ENCODE results near the gene HIVEP3.

The HIVEP3 gene

DNA sequence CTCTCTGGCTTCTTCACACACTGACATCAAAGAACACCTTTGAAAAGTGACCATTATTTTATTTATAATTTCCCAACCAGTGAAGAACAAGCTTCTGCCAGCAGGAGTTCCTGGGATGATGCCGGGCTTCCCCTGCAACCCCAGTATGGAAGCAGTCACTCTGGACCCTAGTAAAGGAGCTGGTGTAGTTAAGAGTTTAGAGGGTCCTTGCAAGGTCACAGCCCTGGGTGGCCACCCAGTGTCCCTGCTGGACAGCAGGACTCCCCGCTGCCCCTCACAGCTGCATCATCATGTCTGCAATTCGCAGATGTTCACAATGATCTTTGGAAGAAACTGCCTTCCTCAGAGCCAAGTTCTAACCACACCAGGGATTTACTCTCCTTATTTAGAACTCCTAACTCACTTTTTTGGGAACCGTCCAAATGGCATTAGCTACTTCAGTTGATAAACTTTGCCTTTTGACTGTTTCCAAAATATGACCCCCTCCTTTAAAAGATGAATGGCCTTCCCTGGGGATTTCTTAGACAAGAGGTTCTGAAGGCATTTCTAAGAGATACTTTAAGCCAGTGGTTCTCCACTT, 90.6 kb downstream of the HIVEP3 start:
- H3K9ac ChIP-seq (ENCODE audit: low read length): no peak overlapping the region
- no peak overlapping the region for H3K4me3 ChIP-seq (ENCODE audit: low read length)
- no peaks in the 10 kb centered on the region for H3K27me3 ChIP-seq (ENCODE audit: control insufficient read depth, insufficient read depth, low read length)
- no peak overlapping the region for H3K27ac ChIP-seq (ENCODE audit: low read depth, low read length)
- H3K4me1 ChIP-seq (ENCODE audit: control insufficient read depth, insufficient read depth, low read length): no peaks in the 10 kb centered on the region
- H3K36me3 ChIP-seq (ENCODE audit: control insufficient read depth, insufficient read depth, low read length): no peaks in the 10 kb centered on the region

DNA sequence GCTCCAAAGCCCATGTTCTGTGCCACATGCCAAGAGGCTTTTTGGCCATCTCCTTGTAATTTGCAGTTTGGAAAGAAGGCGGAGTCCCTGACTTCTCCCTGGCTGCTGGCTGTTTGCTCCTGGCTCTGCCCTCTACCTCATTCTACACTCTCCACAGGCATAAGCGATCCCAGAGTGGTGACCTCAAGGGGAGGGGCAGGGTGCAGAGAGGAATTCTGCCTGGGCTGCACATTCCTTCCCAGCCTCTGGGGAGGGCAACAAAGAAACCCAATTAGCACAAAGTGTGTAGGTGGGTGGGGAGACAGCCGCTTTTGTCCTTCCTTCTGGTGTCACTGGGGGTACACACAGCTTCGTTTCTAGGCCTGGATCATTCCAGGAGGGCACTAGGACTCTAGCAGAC, 95.3 kb downstream of the HIVEP3 start:
- H3K27ac ChIP-seq (ENCODE audit: low read depth, low read length): no peak overlapping the region

DNA sequence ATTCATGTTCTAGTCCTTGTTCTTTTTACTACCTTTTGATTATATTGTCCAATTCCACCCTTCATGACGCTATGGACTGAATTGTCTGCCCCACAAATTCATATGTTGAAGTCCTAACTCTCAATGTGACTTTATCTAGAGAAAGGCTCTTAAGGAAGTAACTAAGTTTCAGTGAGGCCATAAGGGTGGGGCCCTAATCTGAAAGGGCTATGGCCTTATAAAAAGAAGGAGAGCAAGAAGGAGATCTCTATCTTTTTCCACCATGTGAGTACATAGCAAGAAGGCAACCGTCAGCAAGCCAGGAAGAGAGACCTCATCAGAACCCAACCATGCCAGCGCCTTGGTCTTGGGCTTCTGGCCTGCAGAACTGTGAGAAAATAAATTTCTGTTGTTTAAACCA, 95.9 kb downstream of the HIVEP3 start:
- no peaks in the 10 kb centered on the region for H3K36me3 ChIP-seq (ENCODE audit: control insufficient read depth, insufficient read depth, low read length)
- no peak overlapping the region for H3K9ac ChIP-seq (ENCODE audit: low read length)
- H3K27me3 ChIP-seq (ENCODE audit: control insufficient read depth, insufficient read depth, low read length): no peaks in the 10 kb centered on the region
- H3K27ac ChIP-seq (ENCODE audit: low read depth, low read length): no peak overlapping the region
- H3K4me1 ChIP-seq (ENCODE audit: control insufficient read depth, insufficient read depth, low read length): no peaks in the 10 kb centered on the region
- H3K4me3 ChIP-seq (ENCODE audit: low read length): no peak overlapping the region

More for the DNA sequence above, 95.3 kb downstream of the HIVEP3 start:
- Histone ChIP-seq H3K36me3 (ENCODE audit: control insufficient read depth, insufficient read depth, low read length) (no peaks in the 10 kb centered on the region), H3K4me1 (ENCODE audit: control insufficient read depth, insufficient read depth, low read length) (no peaks in the 10 kb centered on the region), H3K27me3 (ENCODE audit: control insufficient read depth, insufficient read depth, low read length) (no peaks in the 10 kb centered on the region), H3K9ac (ENCODE audit: low read length) (no peak overlapping the region), H3K4me3 (ENCODE audit: low read length) (no peak overlapping the region)

DNA sequence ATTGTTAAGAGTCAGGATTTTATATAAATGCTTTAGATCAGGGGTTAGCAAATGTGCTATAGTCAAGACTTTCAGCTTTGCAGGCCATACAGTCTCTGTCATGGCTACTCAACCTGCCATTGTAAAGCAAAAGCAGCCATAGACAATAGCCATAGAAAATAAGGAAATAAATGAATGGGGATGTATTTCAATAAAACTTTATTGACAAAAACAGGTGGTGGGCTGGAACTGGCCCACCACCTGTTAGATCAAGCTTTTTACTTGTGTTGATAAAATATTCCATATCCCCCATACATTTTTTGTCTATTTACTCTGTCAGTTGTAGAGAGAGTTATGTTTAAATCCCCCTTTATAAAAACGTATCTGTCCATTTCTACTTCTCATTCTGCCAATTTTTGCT, 98.9 kb downstream of the HIVEP3 start:
- Histone ChIP-seq H3K27ac (ENCODE audit: low read depth, low read length) (no peak overlapping the region), H3K36me3 (ENCODE audit: control insufficient read depth, insufficient read depth, low read length) (no peaks in the 10 kb centered on the region), H3K27me3 (ENCODE audit: control insufficient read depth, insufficient read depth, low read length) (no peaks in the 10 kb centered on the region), H3K9ac (ENCODE audit: low read length) (no peak overlapping the region), H3K4me1 (ENCODE audit: control insufficient read depth, insufficient read depth, low read length) (no peaks in the 10 kb centered on the region), H3K4me3 (ENCODE audit: low read length) (no peak overlapping the region)

DNA sequence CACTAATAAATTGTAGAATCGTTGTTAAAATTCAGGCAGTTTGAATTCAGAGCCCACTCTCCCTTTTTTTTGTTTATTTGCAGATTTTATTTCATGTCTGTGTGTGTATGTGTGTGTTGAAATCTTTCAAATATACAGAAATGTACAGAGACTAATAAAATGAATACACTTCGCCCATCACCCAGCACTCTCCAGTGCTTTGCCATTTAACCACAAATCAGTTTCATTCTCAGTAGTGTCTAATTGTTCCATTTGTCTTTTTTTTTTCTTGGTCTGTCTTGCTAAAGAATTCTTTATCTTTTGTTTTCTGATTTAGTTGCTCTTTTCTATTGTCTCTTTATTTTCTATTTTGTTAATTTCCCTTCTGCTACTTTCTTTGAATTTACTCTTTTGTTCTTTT, 99.7 kb downstream of the HIVEP3 start:
- H3K27me3 ChIP-seq (ENCODE audit: control insufficient read depth, insufficient read depth, low read length): no peaks in the 10 kb centered on the region
- H3K27ac ChIP-seq (ENCODE audit: low read depth, low read length): no peak overlapping the region
- H3K4me3 ChIP-seq (ENCODE audit: low read length): no peak overlapping the region
- no peaks in the 10 kb centered on the region for H3K4me1 ChIP-seq (ENCODE audit: control insufficient read depth, insufficient read depth, low read length)
- H3K9ac ChIP-seq (ENCODE audit: low read length): no peak overlapping the region
- H3K36me3 ChIP-seq (ENCODE audit: control insufficient read depth, insufficient read depth, low read length): no peaks in the 10 kb centered on the region

DNA sequence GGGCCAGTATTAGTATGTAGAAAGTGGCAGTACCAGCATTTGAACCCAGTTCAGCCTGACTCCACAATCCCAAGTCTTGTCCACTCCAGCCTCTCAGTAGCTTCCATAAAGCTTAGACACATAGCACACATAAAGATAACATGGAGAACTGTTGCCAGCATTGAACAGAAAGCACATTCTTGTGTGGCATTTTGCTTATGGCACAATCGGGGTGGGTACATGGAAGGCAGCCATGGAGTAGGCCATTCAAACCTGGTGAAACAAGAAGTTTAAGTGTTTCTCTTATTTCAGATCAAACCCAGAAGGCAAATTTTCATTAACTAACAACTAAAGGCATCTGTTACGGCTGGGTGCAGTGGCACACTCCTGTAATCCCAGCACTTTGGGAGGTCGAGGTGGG, 102.7 kb downstream of the HIVEP3 start:
- Histone ChIP-seq H3K4me1 (ENCODE audit: control insufficient read depth, insufficient read depth, low read length) (no peaks in the 10 kb centered on the region), H3K27me3 (ENCODE audit: control insufficient read depth, insufficient read depth, low read length) (no peaks in the 10 kb centered on the region), H3K27ac (ENCODE audit: low read depth, low read length) (no peak overlapping the region), H3K4me3 (ENCODE audit: low read length) (no peak overlapping the region), H3K9ac (ENCODE audit: low read length) (no peak overlapping the region), H3K36me3 (ENCODE audit: control insufficient read depth, insufficient read depth, low read length) (no peaks in the 10 kb centered on the region)

DNA sequence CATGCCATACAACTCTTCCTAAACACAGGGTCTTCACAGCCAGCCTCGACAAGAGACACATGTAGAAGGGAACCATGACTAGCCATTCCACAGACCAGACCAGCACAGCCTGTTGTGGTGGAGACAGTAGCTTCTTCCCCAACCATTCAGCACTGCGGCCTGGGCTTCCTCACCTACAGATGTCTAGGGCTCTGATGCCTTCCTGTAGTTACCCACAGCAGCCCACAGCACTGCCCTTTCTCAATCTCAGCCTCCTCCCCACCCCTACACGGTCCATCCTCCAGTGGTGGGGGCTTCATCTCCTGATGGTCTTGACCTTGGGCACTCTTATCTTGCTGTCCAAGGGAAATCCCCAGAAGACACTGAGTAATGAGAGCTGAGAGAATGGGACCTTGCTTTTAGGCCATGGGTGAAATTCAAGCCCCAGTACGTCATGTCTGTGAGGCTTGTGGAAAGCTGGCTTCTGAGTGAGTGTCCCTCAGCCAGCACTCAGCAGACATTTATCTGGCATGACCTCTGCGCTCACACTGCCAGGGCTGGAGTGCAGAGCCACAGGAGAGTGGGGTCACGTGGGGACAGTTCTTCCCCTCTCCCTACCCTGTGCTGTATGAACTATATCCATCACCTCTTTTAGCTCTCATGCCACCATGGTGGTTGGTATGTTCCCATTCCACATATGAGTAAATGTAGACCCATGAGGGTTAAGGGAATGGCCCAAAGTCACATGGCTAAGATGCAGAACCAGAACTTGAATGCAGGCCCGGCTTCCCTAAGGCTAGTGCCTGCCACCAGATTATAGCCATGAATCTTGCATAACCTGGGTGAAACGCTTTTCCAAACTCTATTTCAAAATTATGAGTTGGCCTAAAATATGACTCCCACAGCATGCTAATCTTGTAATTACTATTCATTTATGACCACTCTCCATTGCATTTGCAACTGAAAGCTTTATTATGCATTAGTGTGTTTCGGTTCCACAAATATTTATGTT, 104.7 kb downstream of the HIVEP3 start:
- no peak overlapping the region for H3K27ac ChIP-seq (ENCODE audit: low read depth, low read length)
- H3K27me3 ChIP-seq (ENCODE audit: control insufficient read depth, insufficient read depth, low read length): no peaks in the 10 kb centered on the region
- H3K4me1 ChIP-seq (ENCODE audit: control insufficient read depth, insufficient read depth, low read length): no peaks in the 10 kb centered on the region
- no peak overlapping the region for H3K4me3 ChIP-seq (ENCODE audit: low read length)
- no peak overlapping the region for H3K9ac ChIP-seq (ENCODE audit: low read length)
- H3K36me3 ChIP-seq (ENCODE audit: control insufficient read depth, insufficient read depth, low read length): no peaks in the 10 kb centered on the region

DNA sequence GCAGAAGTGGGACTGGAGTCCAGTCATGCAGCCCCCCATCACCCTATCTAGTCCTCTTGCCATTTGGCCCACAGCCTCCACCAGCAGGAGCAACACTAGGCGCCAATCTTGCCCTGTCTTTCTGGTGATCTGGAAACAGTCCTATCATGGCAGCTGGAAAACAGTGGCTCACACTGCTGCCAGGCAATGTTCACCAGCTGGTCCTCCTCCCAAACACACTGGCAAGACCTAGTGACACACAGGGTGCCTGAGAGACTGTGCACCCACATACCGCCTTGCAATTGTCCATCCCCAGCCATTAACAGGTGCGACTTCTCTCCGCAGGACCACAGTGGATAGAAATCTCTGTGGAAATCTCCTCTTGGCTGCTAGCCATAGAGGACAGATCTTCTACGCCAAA, 105.5 kb downstream of the HIVEP3 start:
- Histone ChIP-seq H3K27me3 (ENCODE audit: control insufficient read depth, insufficient read depth, low read length) (no peaks in the 10 kb centered on the region), H3K36me3 (ENCODE audit: control insufficient read depth, insufficient read depth, low read length) (no peaks in the 10 kb centered on the region), H3K27ac (ENCODE audit: low read depth, low read length) (no peak overlapping the region), H3K4me1 (ENCODE audit: control insufficient read depth, insufficient read depth, low read length) (no peaks in the 10 kb centered on the region), H3K9ac (ENCODE audit: low read length) (no peak overlapping the region), H3K4me3 (ENCODE audit: low read length) (no peak overlapping the region)

DNA sequence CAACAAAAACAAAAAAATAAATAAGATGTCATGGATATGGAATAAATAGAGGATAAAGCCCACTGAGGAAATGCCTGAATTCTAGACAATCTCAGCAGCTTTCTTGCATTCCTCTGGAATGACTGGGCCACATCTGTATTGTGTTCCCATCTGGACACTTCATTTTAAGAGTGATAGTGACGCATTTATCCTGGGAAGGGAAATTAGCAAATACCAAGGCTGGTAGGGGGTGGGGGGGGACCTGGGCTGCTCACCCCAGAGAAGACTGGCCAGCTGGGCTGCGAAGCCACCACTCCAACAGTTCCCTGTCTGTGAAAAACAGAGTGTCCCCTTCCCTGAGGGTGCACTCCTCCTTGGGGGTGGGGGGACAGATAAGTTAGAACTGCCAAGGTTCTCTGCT, 106.3 kb downstream of the HIVEP3 start:
- no peaks in the 10 kb centered on the region for H3K27me3 ChIP-seq (ENCODE audit: control insufficient read depth, insufficient read depth, low read length)
- no peak overlapping the region for H3K9ac ChIP-seq (ENCODE audit: low read length)
- H3K36me3 ChIP-seq (ENCODE audit: control insufficient read depth, insufficient read depth, low read length): no peaks in the 10 kb centered on the region
- H3K27ac ChIP-seq (ENCODE audit: low read depth, low read length): no peak overlapping the region
- no peaks in the 10 kb centered on the region for H3K4me1 ChIP-seq (ENCODE audit: control insufficient read depth, insufficient read depth, low read length)
- H3K4me3 ChIP-seq (ENCODE audit: low read length): no peak overlapping the region

DNA sequence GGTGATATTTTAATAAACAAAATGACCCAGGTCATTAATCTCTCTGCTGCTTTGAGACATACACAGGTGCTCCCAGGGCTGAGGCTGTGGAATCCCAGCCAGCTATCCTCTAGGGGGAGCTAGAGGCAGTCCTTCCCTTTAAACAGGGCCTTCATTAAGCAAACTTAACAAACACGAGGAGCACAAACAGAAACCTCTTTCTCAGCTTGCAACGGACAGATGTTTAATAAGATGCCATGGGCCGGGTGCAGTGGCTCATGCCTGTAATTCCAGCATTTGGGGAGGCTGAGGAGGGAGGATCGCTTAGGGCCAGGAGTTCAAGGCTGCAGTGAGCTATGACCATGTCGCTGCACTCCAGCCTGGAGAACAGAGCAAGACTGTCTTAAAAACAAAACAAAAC, 106.7 kb downstream of the HIVEP3 start:
- Histone ChIP-seq H3K27me3 (ENCODE audit: control insufficient read depth, insufficient read depth, low read length) (no peaks in the 10 kb centered on the region), H3K4me1 (ENCODE audit: control insufficient read depth, insufficient read depth, low read length) (no peaks in the 10 kb centered on the region), H3K27ac (ENCODE audit: low read depth, low read length) (no peak overlapping the region), H3K9ac (ENCODE audit: low read length) (no peak overlapping the region), H3K36me3 (ENCODE audit: control insufficient read depth, insufficient read depth, low read length) (no peaks in the 10 kb centered on the region), H3K4me3 (ENCODE audit: low read length) (no peak overlapping the region)

DNA sequence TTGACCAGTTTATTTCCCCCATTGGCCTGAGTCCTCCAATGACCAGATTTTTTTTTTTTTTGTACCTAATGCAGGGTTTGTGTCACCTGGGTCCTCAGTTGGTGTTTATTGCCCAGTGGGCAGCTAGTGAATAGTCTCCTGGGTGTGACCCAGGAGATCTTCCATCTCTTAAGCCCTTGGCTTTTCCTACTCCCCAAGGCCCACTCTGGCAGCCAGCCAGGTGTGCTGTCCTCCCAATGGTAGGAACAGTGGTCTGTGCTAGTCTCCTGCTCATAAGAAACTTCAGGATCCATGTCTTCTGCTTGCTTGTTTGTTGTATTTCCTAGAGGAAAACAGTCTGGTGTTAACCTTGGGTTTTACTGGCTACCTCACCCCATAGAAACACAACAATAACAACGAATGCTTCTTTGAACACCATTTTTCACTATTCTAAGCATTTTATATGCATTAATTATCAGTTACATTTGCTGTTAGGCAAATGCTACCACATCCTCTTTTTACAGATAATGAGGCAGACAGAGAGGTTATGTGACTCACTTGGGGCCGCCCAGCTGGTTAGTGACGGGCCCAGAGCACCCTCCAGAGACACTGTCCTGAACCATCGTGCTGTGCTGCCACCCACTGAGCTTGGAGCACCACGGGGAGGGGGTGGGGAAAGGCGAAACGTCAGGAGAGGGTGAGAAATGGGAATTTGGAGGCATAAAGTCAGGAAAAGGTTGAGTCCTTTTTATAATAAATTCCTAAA, 107.5 kb downstream of the HIVEP3 start:
- Histone ChIP-seq H3K36me3 (ENCODE audit: control insufficient read depth, insufficient read depth, low read length) (no peaks in the 10 kb centered on the region), H3K4me1 (ENCODE audit: control insufficient read depth, insufficient read depth, low read length) (no peaks in the 10 kb centered on the region), H3K9ac (ENCODE audit: low read length) (no peak overlapping the region), H3K27ac (ENCODE audit: low read depth, low read length) (no peak overlapping the region), H3K4me3 (ENCODE audit: low read length) (no peak overlapping the region), H3K27me3 (ENCODE audit: control insufficient read depth, insufficient read depth, low read length) (no peaks in the 10 kb centered on the region)

DNA sequence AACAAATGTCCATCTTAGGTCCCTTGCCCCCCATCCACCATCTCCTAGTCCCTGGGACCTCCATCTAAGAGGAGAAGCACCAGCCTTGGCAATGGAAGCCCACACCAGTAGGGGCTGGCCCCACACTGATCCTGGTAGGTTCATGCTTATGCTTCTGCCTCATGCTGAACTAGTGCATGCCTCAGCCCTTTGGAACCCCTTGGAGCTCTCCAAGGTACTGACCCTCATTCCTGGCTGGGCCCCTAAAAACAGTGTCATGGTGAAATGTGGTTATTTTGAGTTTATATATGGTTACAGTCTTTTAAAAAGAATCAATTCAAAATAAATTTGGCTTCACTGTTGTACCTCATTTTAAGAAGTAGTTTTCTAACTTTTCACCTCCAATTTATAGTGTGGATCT, 108.3 kb downstream of the HIVEP3 start:
- Histone ChIP-seq H3K9ac (ENCODE audit: low read length) (no peak overlapping the region), H3K27me3 (ENCODE audit: control insufficient read depth, insufficient read depth, low read length) (no peaks in the 10 kb centered on the region), H3K4me3 (ENCODE audit: low read length) (no peak overlapping the region), H3K36me3 (ENCODE audit: control insufficient read depth, insufficient read depth, low read length) (no peaks in the 10 kb centered on the region), H3K27ac (ENCODE audit: low read depth, low read length) (no peak overlapping the region), H3K4me1 (ENCODE audit: control insufficient read depth, insufficient read depth, low read length) (no peaks in the 10 kb centered on the region)

Measured in rectal smooth muscle tissue (tissue), 1 donor.